CD14-positive monocyte (primary cell): ENCODE results near the gene WNT7B. TPM values are rescaled to one million over a fixed set of nuclear protein-coding genes. Genes with fewer than 3 reads are reported as not detected.

Source experiments
- DNase-seq, 3 donors: peaks; one replicate each; pipeline ENCODE4 v3.0.0-alpha.2; 2011 to 2022
- H2AFZ ChIP-seq: 2 replicates; pipeline ENCODE4 v1.6.0; 2012; ENCODE audit warnings: mild to moderate bottlenecking, low read depth, low read length, inconsistent platforms; ENCODE audit not compliant: insufficient read depth, poor library complexity, severe bottlenecking
- H3K27ac ChIP-seq, 2 donors: 1 replicate in 1 of 2; 2 replicates in 1 of 2; pipeline ENCODE4 v1.5.1; 2012 to 2013; ENCODE audit warnings: low read length in 2 of 2, control low read depth in 1 of 2, inconsistent platforms in 1 of 2, low read depth in 1 of 2, mild to moderate bottlenecking in 1 of 2
- H3K27me3 ChIP-seq, 2 donors: one replicate each; pipeline versions ENCODE4 v1.6.0 to v1.6.1; 2011 to 2013; ENCODE audit warnings: low read length in 2 of 2; ENCODE audit not compliant: control insufficient read depth in 2 of 2, insufficient read depth in 2 of 2
- H3K36me3 ChIP-seq, 2 donors: replicated peaks in 1 of 2; 1 replicate in 1 of 2; 2 replicates in 1 of 2; pipeline versions ENCODE4 v1.5.1 to v1.6.1; 2012 to 2013; ENCODE audit warnings: low read length in 2 of 2, control low read depth in 1 of 2, inconsistent platforms in 1 of 2, mild to moderate bottlenecking in 1 of 2; ENCODE audit not compliant: insufficient read depth in 2 of 2, control insufficient read depth in 1 of 2
- H3K4me1 ChIP-seq, 2 donors: 1 replicate in 1 of 2; 2 replicates in 1 of 2; pipeline versions ENCODE4 v1.5.1 to v1.6.1; 2012 to 2013; ENCODE audit warnings: low read length in 2 of 2, control low read depth in 1 of 2, inconsistent platforms in 1 of 2, mild to moderate bottlenecking in 1 of 2, moderate library complexity in 1 of 2; ENCODE audit not compliant: insufficient read depth in 2 of 2, control insufficient read depth in 1 of 2
- H3K4me2 ChIP-seq: replicated peaks from 2 replicates; pipeline ENCODE3; 2012; ENCODE audit warnings: low read length, moderate library complexity, mild to moderate bottlenecking; ENCODE audit not compliant: poor library complexity, severe bottlenecking; ENCODE audit errors: extremely low read depth
- H3K4me3 ChIP-seq, 3 experiments: fragments of 200-600 bp in 1 of 3; sonication (generic) in 1 of 3; replicated peaks in 1 of 3; 1 replicate in 2 of 3; 2 replicates in 1 of 3; pipeline ENCODE4 v1.5.1; 2011 to 2013; ENCODE audit warnings: low read length in 3 of 3, mild to moderate bottlenecking in 3 of 3, control low read depth in 2 of 3, low read depth in 2 of 3, inconsistent platforms in 1 of 3, moderate library complexity in 1 of 3
- H3K79me2 ChIP-seq: 2 replicates; pipeline ENCODE4 v1.6.0; 2012; ENCODE audit warnings: mild to moderate bottlenecking, control low read depth, inconsistent platforms, low read length, moderate library complexity; ENCODE audit not compliant: insufficient read depth
- H3K9ac ChIP-seq: 2 replicates; pipeline ENCODE4 v1.6.0; 2017; ENCODE audit warnings: low read length, mild to moderate bottlenecking; ENCODE audit not compliant: insufficient read depth, poor library complexity, severe bottlenecking
- H3K9me3 ChIP-seq, 2 donors: replicated peaks in 1 of 2; 1 replicate in 1 of 2; 2 replicates in 1 of 2; pipeline versions ENCODE4 v1.5.1 to v1.6.1; 2012 to 2013; ENCODE audit warnings: low read length in 2 of 2, control low read depth in 1 of 2; ENCODE audit not compliant: control insufficient read depth in 1 of 2, insufficient read depth in 1 of 2
- H4K20me1 ChIP-seq: 2 replicates; pipeline ENCODE4 v1.6.0; 2012; ENCODE audit warnings: mild to moderate bottlenecking, low read length, control low read depth, moderate library complexity; ENCODE audit not compliant: insufficient read depth
- H3K27ac Mint-ChIP-seq, 7 donors: one replicate each; pipeline ENCODE4 v1.8.0; 2020; ENCODE audit warnings: mild to moderate bottlenecking in 7 of 7, mixed read lengths in 7 of 7, moderate library complexity in 6 of 7, inconsistent platforms in 2 of 7
- H3K27me3 Mint-ChIP-seq, 3 donors: one replicate each; pipeline ENCODE4 v1.8.0; 2021 to 2022; ENCODE audit warnings: low read depth in 3 of 3, mild to moderate bottlenecking in 3 of 3, mixed read lengths in 3 of 3, moderate library complexity in 3 of 3, inconsistent platforms in 1 of 3
- H3K36me3 Mint-ChIP-seq, 2 donors: one replicate each; pipeline ENCODE4 v1.8.0; 2020; ENCODE audit warnings: mixed read lengths in 2 of 2, inconsistent platforms in 1 of 2, mild to moderate bottlenecking in 1 of 2
- H3K4me1 Mint-ChIP-seq: one replicate; pipeline ENCODE4 v1.8.0; 2020; ENCODE audit warnings: mild to moderate bottlenecking, mixed read lengths
- H3K4me3 Mint-ChIP-seq, 2 donors: one replicate each; pipeline ENCODE4 v1.8.0; 2020; ENCODE audit warnings: mild to moderate bottlenecking in 2 of 2, mixed read lengths in 2 of 2, moderate library complexity in 1 of 2
- H3K9me3 Mint-ChIP-seq, 7 donors: one replicate each; pipeline ENCODE4 v1.8.0; 2020 to 2022; ENCODE audit warnings: mixed read lengths in 7 of 7, mild to moderate bottlenecking in 6 of 7, moderate library complexity in 6 of 7, inconsistent platforms in 2 of 7
- CTCF ChIP-seq: fragments of 200-600 bp; IDR thresholded peaks from one replicate; pipeline ENCODE4 v1.8.0; 2022; ENCODE audit warnings: antibody characterized with exemption, mild to moderate bottlenecking
- WGBS: methylation state at CpG from one replicate; pipeline ENCODE4 v1.1.5; 2013; ENCODE audit warnings: missing lambda C conversion rate; ENCODE audit not compliant: insufficient coverage; 5-methylcytosine and 5-hydroxymethylcytosine counted together
- intact Hi-C, 2 donors: fragments of 100-400 bp; cut with micrococcal nuclease; formaldehyde crosslinking; loops; one replicate each; pipeline versions ENCODE4 v1.15.0 to v1.15.1; 2023
- polyA plus RNA-seq, 3 donors: library from polyadenylated mRNA; depleted of rRNA in 1 of 3; unstranded in 2 of 3; stranded (reverse) in 1 of 3; fragments of 300-500 nt in 2 of 3; fragments of >200 nt in 1 of 3; fragmentation: Illumina TruSeq in 2 of 3; gene quantifications; 1 replicate in 2 of 3; 2 replicates in 1 of 3; pipeline ENCODE4 v1.2.3, GENCODE V29; 2012 to 2021

Gene WNT7B
- polyA plus RNA-seq, 3 donors: not detected

GRCh38 chr22:46021577-46021976 lies 44.6 kb upstream of the WNT7B start:
- no peak for DNase-seq
- no peak for TF ChIP-seq CTCF
- 100% methylated on average over 1 of the region's 3 CpGs for WGBS
- H3K27me3 Mint-ChIP-seq: peaks cover 10 to 18% (median 12%) of the 10 kb centered on the region in 3 donors
- Histone ChIP-seq H2AFZ (no peak overlapping the region), H3K79me2 (no peaks in the 10 kb centered on the region), H3K9ac (no peak overlapping the region), H3K4me3 (no peak overlapping the region), H3K36me3 (no peaks in the 10 kb centered on the region), H4K20me1 (no peaks in the 10 kb centered on the region), H3K9me3 (peaks cover 0 to 6% of the 10 kb centered on the region in 2 donors), H3K4me2 (no peak overlapping the region), H3K27ac (no peak overlapping the region), H3K4me1 (peaks cover 13 to 26% of the 10 kb centered on the region in 2 donors), H3K27me3 (peaks cover 0 to 11% of the 10 kb centered on the region in 2 donors)
- peaks cover 0 to 3% of the 10 kb centered on the region in 2 donors for H3K36me3 Mint-ChIP-seq
- intact Hi-C loops: no loop called here
- no peak overlapping the region for H3K4me3 Mint-ChIP-seq
- H3K27ac Mint-ChIP-seq: no peak overlapping the region
- H3K9me3 Mint-ChIP-seq: peaks cover 3 to 8% (median 6%) of the 10 kb centered on the region in 7 donors
- peaks cover 17% of the 10 kb centered on the region for H3K4me1 Mint-ChIP-seq

- H3K36me3 Mint-ChIP-seq: peaks cover 0 to 3% of the 10 kb centered on the region in 2 donors
- peaks cover 18 to 25% of the 10 kb centered on the region in 2 donors for H3K4me1 ChIP-seq
- H3K9me3 ChIP-seq: peaks cover 0 to 6% of the 10 kb centered on the region in 2 donors
- no peaks in the 10 kb centered on the region for H3K27me3 ChIP-seq
- no peaks in the 10 kb centered on the region for H3K79me2 ChIP-seq
- H3K36me3 ChIP-seq: no peaks in the 10 kb centered on the region
- no peak overlapping the region for H3K4me2 ChIP-seq
- H3K9ac ChIP-seq: no peak overlapping the region
- H3K4me3 ChIP-seq: no peak overlapping the region
- intact Hi-C loops: no loop called here
- H4K20me1 ChIP-seq: no peaks in the 10 kb centered on the region
- H2AFZ ChIP-seq: no peak overlapping the region
- no peak for TF ChIP-seq CTCF
- H3K4me3 Mint-ChIP-seq: no peak overlapping the region
- peak in 1 of 3 donors; percentile 39 for DNase-seq
- peaks cover 2 to 5% (median 4%) of the 10 kb centered on the region in 3 donors for H3K27me3 Mint-ChIP-seq
- no CpG with 5 or more reads among the region's 6 CpGs for WGBS
- peak overlapping the region in 5 of 7 donors; percentile 15 to 86 (median 42) for H3K27ac Mint-ChIP-seq
- H3K4me1 Mint-ChIP-seq: peaks cover 24% of the 10 kb centered on the region
- peaks cover 3 to 8% (median 6%) of the 10 kb centered on the region in 7 donors for H3K9me3 Mint-ChIP-seq
- no peak overlapping the region for H3K27ac ChIP-seq
These were observed 42.4 kb upstream of the WNT7B start for GRCh38 chr22:46019351-46019750.
